Stimulated activated effector memory CD8-positive, alpha-beta T cell treated with anti-CD3 and anti-CD28 coated beads, Interleukin-12 subunit alpha, Interleukin-12 subunit beta, amount 100 ng/mL, for 72 hours (primary cell): ENCODE measurements around the gene PRRX1.

ENCODE experiments used
- ATAC-seq: fragments of 150-1000 bp; cut with Tn5 transposase; 2 replicates; pipeline ENCODE4 v1.10.0; 2021
- DNase-seq, 2 donors: peaks; one replicate each; pipeline ENCODE4 v3.0.0; 2021 to 2022; ENCODE audit warnings: low spot score in 2 of 2
- H3K27ac Mint-ChIP-seq: one replicate; pipeline ENCODE4 v1.8.0; 2022; ENCODE audit warnings: mild to moderate bottlenecking, mixed read lengths
- H3K36me3 Mint-ChIP-seq: one replicate; pipeline ENCODE4 v1.8.0; 2022; ENCODE audit warnings: mild to moderate bottlenecking, mixed read lengths
- H3K4me1 Mint-ChIP-seq: one replicate; pipeline ENCODE4 v1.8.0; 2022; ENCODE audit warnings: mixed read lengths
- H3K4me3 Mint-ChIP-seq: one replicate; pipeline ENCODE4 v1.8.0; 2022; ENCODE audit warnings: mild to moderate bottlenecking, mixed read lengths
- H3K9me3 Mint-ChIP-seq: one replicate; pipeline ENCODE4 v1.8.0; 2022; ENCODE audit warnings: mixed read lengths

The PRRX1 gene

GRCh38 chr1:170742600-170742999 is 78.7 kb downstream of the PRRX1 start:
- Mint-ChIP-seq H3K36me3 (no peaks in the 10 kb centered on the region), H3K4me1 (no peaks in the 10 kb centered on the region), H3K4me3 (no peak overlapping the region), H3K9me3 (peaks cover 9% of the 10 kb centered on the region), H3K27ac (no peak overlapping the region)
- DNase-seq (no peak), ATAC-seq (no peak)

GRCh38 chr1:170743083-170743482 is 79.2 kb downstream of the PRRX1 start:
- no peak overlapping the region for H3K4me3 Mint-ChIP-seq
- H3K27ac Mint-ChIP-seq, result no peak overlapping the region
- peaks cover 9% of the 10 kb centered on the region for H3K9me3 Mint-ChIP-seq
- H3K36me3 Mint-ChIP-seq, result no peaks in the 10 kb centered on the region
- ATAC-seq (no peak), DNase-seq (no peak)
- H3K4me1 Mint-ChIP-seq, result no peaks in the 10 kb centered on the region

DNA sequence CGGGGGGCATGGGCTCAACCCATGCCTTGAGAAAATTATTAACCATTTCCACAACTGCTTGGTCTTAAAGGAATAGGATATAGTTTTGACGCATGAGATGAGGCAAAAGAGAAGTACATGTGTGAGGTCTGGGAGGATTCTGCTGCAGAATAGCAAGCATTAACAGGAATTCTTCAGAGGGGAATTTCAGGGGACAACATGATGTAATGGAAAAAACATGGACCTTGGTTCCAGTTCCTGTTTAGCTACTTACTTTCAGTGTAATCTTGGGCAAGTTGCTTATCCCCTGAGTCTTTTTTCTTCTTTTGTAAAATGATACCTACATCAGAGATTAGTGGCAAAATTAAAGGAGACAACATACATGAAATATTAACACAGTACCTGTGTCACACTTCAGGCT is 85.6 kb downstream of the PRRX1 start:
- no peak for ATAC-seq
- H3K9me3 Mint-ChIP-seq, result no peaks in the 10 kb centered on the region
- no peak overlapping the region for H3K27ac Mint-ChIP-seq
- no peak for DNase-seq
- H3K4me1 Mint-ChIP-seq, result no peaks in the 10 kb centered on the region
- no peaks in the 10 kb centered on the region for H3K36me3 Mint-ChIP-seq
- no peak overlapping the region for H3K4me3 Mint-ChIP-seq

DNA sequence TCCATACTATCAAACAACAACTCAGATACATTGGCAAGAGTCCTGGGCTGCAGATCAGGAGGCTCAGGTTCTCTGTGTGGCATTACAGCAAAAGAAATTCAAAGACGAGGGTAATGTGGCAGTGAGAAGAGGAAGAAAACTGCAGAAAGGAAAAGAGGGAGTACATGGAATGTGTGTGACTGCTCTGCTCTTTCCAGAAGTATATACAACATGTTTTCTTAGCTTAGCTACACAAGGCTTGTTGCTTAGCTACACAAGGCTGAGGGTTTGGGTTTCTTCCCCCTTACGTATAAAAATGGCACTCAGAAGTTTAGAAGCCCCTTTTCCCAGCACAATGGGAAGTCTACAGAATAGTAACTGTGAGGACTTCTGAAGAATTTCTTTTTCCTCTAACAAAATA is 86.0 kb downstream of the PRRX1 start:
- no peaks in the 10 kb centered on the region for H3K4me1 Mint-ChIP-seq
- ATAC-seq (no peak), DNase-seq (no peak)
- no peaks in the 10 kb centered on the region for H3K9me3 Mint-ChIP-seq
- H3K27ac Mint-ChIP-seq, result no peak overlapping the region
- H3K36me3 Mint-ChIP-seq, result no peaks in the 10 kb centered on the region
- H3K4me3 Mint-ChIP-seq, result no peak overlapping the region

DNA sequence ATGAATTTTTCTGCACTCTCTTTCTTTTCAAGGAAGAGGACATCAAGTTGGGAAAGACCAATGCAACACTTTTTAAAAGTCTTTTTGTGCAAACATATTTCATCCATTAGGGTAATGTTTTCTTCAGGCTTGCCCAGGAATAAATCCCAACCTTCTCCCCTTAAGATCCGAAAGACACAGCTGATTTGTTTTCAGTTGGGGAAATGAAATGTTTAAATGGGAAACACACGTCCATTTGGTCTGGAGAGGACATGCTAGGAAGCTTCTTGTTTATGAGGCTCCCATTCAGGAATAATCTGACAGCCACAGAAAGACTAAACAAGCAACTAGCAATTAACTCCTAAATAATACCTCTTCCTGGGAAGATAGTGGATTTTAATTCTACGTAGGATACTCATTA is 91.9 kb downstream of the PRRX1 start:
- ATAC-seq (no peak), DNase-seq (no peak)
- Mint-ChIP-seq H3K27ac (no peak overlapping the region), H3K4me3 (no peak overlapping the region), H3K4me1 (no peaks in the 10 kb centered on the region), H3K36me3 (no peaks in the 10 kb centered on the region), H3K9me3 (no peaks in the 10 kb centered on the region)

GRCh38 chr1:170758992-170759391 is 95.1 kb downstream of the PRRX1 start:
- DNase-seq (no peak), ATAC-seq (no peak)
- Mint-ChIP-seq H3K36me3 (no peaks in the 10 kb centered on the region), H3K9me3 (no peaks in the 10 kb centered on the region), H3K4me1 (no peaks in the 10 kb centered on the region), H3K4me3 (no peak overlapping the region), H3K27ac (no peak overlapping the region)

GRCh38 chr1:170765279-170765678 is 101.3 kb downstream of the PRRX1 start:
- no peaks in the 10 kb centered on the region for H3K9me3 Mint-ChIP-seq
- DNase-seq, result no peak
- no peak overlapping the region for H3K4me3 Mint-ChIP-seq
- H3K36me3 Mint-ChIP-seq, result no peaks in the 10 kb centered on the region
- no peak overlapping the region for H3K27ac Mint-ChIP-seq
- no peak for ATAC-seq
- no peaks in the 10 kb centered on the region for H3K4me1 Mint-ChIP-seq

GRCh38 chr1:170765712-170766330 is 101.9 kb downstream of the PRRX1 start:
- no peaks in the 10 kb centered on the region for H3K9me3 Mint-ChIP-seq
- ATAC-seq (no peak), DNase-seq (no peak)
- no peak overlapping the region for H3K27ac Mint-ChIP-seq
- H3K4me1 Mint-ChIP-seq, result no peaks in the 10 kb centered on the region
- H3K4me3 Mint-ChIP-seq, result no peak overlapping the region
- H3K36me3 Mint-ChIP-seq, result no peaks in the 10 kb centered on the region

DNA sequence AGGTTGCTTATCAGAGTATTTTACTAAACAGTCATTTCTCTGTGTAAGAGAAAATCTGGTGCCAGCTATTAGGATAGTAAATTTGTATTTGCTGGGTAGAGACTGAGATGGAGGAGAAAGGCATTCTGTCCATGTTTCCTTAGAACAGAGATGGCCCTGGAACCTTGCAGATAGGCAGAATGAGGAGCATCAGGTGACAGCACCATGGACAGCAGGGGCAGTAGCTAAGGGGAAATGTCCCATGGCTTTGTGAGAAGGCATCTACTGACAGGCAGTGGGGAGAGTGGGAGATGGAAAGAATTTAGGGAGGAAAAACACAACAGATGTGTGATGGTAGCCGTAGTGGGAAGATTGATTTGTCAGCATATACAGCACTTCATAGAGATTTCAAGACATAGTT is 105.0 kb downstream of the PRRX1 start:
- no peaks in the 10 kb centered on the region for H3K36me3 Mint-ChIP-seq
- ATAC-seq, result no peak
- no peak overlapping the region for H3K4me3 Mint-ChIP-seq
- no peak overlapping the region for H3K27ac Mint-ChIP-seq
- no peaks in the 10 kb centered on the region for H3K4me1 Mint-ChIP-seq
- no peak for DNase-seq
- H3K9me3 Mint-ChIP-seq, result no peaks in the 10 kb centered on the region

GRCh38 chr1:170769691-170770090 is 105.8 kb downstream of the PRRX1 start:
- no peaks in the 10 kb centered on the region for H3K36me3 Mint-ChIP-seq
- ATAC-seq (no peak), DNase-seq (no peak)
- H3K4me1 Mint-ChIP-seq, result no peaks in the 10 kb centered on the region
- no peaks in the 10 kb centered on the region for H3K9me3 Mint-ChIP-seq
- no peak overlapping the region for H3K27ac Mint-ChIP-seq
- no peak overlapping the region for H3K4me3 Mint-ChIP-seq

- no peaks in the 10 kb centered on the region for H3K9me3 Mint-ChIP-seq
- H3K4me1 Mint-ChIP-seq, result no peaks in the 10 kb centered on the region
- H3K36me3 Mint-ChIP-seq, result no peaks in the 10 kb centered on the region
- no peak overlapping the region for H3K4me3 Mint-ChIP-seq
- DNase-seq (no peak), ATAC-seq (no peak)
- H3K27ac Mint-ChIP-seq, result no peak overlapping the region
Observed at GRCh38 chr1:170770254-170770653, 106.3 kb downstream of the PRRX1 start.

- ATAC-seq, result no peak
- no peak overlapping the region for H3K27ac Mint-ChIP-seq
- no peak overlapping the region for H3K4me3 Mint-ChIP-seq
- H3K9me3 Mint-ChIP-seq, result peaks cover 3% of the 10 kb centered on the region
- no peaks in the 10 kb centered on the region for H3K36me3 Mint-ChIP-seq
- DNase-seq, result no peak
- H3K4me1 Mint-ChIP-seq, result no peaks in the 10 kb centered on the region
Observed at GRCh38 chr1:170776252-170776651, 112.3 kb downstream of the PRRX1 start.

GRCh38 chr1:170776777-170777176 is 112.8 kb downstream of the PRRX1 start:
- no peak overlapping the region for H3K4me3 Mint-ChIP-seq
- DNase-seq, result no peak
- H3K9me3 Mint-ChIP-seq, result peaks cover 3% of the 10 kb centered on the region
- H3K36me3 Mint-ChIP-seq, result no peaks in the 10 kb centered on the region
- ATAC-seq, result no peak
- no peaks in the 10 kb centered on the region for H3K4me1 Mint-ChIP-seq
- H3K27ac Mint-ChIP-seq, result no peak overlapping the region
